ENCODE data around the gene CPAMD8.

GRCh38 chr19:16976446-16976845, 50.2 kb downstream of the CPAMD8 start:
- TF ChIP-seq EZH2 (IDR thresholded peaks at IDR 0.05; ENCODE audit: low read length, unreplicated experiment) = no peak
- TF ChIP-seq CTCF (conservative IDR thresholded peaks at IDR 0.05; ENCODE audit: low read depth, low read length) = no peak

Data from PC-3 (cell line).